Stimulated activated naive CD8-positive, alpha-beta T cell treated with anti-CD3 and anti-CD28 coated beads, Interleukin-15, Interleukin-2, amounts not matched to agents 100 U/mL and 50 U/mL, for 24 hours (primary cell): Measurements from ENCODE around the gene PDE4D.

ENCODE experiments used
- ATAC-seq: fragments of 150-1000 bp; cut with Tn5 transposase; one replicate; pipeline ENCODE4 v1.10.0; 2021
- DNase-seq: peaks from one replicate; pipeline ENCODE4 v3.0.0; 2021

Gene PDE4D

DNA sequence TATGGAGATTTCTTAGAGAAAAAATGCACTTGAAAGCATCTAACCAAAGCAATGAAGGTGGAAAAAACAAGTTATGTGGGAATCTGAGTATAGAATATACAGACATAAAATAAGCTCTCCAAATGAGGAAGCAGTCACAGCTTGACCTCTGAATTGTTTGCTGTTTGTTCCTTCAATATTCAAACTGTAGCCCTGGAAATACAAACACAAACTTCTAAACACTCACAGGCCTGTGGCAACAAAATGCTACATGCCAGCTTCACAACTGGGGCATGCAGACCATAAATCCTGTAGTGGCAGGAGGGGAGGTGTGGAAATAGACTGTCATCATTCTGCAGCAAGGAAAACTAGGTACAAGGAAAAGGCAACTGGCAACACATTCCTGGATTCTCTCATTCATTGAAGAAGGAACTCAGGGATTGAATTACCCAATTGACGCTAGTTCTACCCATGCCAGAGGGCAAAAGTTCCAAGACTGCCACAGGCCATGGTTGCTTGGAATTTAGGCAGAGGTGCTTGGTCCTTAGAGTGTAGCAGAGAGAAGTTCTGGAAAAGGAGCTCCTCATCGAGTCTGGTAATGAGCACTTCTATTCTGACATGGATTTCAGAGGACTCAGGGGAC, 349.6 kb downstream of the PDE4D start:
- no peak for DNase-seq
- no peak for ATAC-seq

DNA sequence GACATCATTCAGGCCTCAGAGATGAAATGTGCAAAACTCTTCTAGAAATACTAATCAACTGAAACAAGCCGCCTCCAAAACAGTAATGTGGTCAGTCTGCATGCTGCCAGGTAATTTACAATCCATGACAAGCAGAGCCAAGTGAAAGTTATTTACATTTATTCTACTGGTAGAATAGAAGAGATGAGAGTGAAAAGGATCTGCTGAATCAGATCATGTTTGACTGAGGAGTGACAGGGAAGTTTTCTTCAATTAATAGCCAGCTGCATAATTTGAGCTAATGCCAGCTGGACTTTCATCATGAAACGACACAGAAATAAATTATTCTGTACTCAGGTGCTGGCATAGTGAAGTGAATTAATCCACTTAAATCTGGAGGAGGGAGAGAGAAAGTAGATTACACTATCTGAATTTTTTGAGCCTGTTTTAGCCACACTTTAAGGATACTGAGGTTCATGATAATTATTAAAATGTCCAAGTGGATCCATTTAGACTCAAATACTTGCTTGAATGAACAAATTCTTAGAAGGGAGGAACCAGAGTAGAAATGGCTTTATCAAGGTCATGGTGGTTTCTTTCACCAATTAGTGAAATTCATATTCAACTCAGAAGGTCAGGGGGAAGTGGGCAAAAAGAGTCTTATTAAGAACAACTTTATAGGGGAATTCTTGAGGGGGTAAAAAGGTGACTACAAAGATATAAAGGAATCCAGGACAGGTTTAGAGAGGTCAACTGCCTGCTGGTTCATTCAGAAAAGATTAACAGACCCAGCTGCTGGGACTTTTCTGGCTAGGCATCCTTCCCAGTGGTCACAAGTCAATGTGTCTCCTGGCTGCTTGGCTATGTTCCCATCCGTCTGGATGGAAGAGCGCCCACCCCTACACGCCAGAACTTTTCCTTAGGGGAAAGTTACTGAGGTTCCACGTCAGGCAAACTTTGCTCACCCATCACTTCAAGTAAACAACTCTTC, 350.4 kb downstream of the PDE4D start:
- DNase-seq (no peak), ATAC-seq (no peak)

DNA sequence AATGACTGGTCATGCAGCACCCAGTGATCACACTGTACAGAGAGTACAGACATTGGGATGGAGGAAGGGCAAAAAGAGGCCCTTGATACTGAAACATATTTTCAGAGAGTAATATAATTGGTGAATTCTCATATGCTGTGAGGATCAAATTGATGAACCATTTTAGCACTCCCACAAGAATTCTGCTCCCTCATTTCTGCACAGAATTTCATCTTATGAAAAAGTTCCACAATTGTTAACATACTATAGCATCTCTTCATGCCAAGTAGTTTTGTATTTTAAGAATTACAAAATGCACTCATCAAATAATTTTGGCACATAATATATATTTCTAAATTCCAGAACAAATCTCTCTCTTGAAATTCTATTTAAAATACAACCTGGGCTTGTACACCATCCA, 351.2 kb downstream of the PDE4D start:
- DNase-seq (no peak), ATAC-seq (no peak)

DNA sequence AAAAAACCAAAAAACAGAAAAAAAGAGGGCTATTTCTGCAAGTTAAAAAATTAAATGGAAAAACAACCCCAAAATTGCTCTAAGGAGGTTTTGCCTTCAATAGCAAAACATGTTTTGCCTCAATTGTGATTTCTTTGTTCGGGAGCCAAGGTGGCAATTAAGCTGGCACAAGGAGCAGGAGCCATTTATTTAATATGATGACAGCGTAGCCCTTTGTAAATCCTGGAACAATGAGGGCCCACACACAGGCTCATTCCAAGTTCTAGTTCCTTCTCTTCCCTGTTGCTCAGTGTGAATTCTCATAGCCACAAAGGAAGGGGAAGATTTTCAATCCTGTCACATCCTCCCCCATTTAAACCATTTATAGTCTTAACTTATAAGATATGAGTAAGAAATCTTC, 353.2 kb downstream of the PDE4D start:
- DNase-seq (no peak), ATAC-seq (no peak)

DNA sequence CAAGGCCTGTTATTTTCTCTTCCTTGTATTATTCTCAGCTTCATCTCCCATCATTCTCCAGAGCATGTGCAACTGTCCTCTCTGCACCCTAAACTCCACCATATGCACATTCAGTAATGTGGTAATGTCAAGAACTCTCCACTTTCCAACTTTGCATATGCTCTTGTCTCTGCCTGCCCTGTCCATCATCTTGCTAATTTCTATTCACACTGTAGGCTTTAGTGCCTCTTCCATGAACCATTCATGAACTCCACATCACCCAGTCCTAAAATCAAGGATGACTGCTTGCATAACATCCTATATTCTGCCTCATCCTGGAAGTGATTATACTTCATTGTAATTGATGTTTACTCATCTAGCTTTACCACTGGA, 354.8 kb downstream of the PDE4D start:
- ATAC-seq (no peak), DNase-seq (no peak)

DNA sequence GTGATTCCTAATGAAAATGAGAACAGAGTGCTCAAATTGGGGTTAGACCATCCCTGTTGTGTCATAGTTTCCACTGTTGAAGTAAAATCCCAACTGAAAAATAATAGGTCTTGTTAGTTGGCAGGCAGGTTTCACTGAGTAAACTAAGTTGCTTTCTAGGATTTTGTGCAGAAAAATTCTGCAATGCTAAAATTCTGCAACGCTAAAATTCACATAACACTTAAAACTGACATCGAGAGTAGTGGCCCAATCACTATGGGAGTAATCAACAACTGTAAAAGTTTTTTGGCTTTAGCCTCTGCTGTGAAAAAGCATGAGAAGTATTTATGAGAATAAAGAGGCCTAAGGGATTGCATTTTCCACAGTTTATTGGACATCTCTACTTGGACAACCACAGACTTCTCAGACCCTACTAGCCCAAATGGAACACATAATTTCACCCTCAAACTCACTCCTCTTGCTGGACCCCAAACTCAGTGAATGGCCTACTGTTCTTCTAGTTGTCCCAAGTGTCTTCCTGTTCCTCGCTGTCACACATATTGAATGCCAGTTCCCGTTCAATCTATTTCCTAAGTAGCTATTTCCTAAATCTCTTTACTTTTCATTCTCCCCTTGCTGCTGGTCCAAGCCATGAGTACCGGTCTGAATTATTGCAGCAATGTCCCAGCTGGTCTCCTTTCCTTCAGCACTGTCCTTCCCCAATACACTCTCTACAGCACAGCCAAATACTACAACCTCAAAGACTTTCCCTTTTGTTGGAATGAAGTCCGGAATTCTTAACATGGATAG, 355.4 kb downstream of the PDE4D start:
- ATAC-seq, result no peak
- no peak for DNase-seq

DNA sequence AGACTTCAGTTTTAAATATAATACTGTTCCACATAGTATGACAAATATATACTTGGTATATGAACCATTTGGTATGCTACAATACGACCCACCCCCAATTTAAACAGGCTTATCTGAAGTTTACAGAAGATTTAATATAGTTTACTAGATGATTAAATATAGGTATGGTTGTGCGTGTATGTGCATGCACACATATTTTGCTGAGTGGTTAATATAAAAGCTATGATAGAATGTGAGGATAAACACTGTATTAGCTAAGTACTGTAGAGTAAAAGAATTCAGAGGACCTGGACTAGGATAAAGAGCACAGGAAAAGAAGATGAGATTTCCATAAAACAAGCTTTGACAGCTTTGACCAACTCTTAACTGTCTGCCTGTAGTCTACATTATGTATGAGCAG, 356.7 kb downstream of the PDE4D start:
- ATAC-seq, result no peak

DNA sequence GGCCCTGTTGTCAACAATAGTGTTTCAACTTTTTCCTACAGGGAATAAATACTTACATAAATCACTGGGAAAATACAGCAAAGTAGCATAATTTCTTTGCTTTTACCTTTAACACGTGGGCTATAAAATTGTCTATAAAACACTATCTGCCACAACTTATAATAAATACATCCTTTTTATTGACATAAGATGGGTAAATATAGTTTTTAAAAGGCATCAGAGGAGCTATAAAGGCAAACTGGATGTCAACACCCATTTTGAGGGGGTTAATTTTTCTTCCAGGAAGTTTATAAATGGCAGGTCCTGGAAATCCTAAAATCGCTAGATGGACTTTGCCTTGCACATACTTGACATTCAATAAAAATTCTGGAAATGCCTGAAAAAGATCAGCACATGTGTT, 358.0 kb downstream of the PDE4D start:
- ATAC-seq (no peak), DNase-seq (no peak)

More for the DNA sequence above, 356.7 kb downstream of the PDE4D start:
- no peak for DNase-seq

DNA sequence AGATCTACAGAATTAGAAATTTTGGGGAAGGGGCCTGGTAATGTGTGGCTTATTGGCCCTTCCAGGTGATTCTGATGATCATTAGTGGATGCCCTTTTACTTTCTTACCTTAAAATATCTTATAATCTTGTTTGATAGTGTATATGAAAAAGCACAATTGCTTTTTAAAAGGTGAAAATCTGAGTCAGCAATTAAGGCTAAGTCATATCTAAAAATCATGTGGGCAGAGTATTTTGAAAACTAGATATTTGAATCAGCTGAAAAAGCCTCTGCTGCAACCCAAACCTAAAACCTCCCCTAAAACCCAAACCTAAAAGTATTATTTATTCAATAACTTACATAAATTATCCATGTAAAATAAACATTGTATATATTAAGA, 359.8 kb downstream of the PDE4D start:
- DNase-seq, result no peak
- no peak for ATAC-seq

DNA sequence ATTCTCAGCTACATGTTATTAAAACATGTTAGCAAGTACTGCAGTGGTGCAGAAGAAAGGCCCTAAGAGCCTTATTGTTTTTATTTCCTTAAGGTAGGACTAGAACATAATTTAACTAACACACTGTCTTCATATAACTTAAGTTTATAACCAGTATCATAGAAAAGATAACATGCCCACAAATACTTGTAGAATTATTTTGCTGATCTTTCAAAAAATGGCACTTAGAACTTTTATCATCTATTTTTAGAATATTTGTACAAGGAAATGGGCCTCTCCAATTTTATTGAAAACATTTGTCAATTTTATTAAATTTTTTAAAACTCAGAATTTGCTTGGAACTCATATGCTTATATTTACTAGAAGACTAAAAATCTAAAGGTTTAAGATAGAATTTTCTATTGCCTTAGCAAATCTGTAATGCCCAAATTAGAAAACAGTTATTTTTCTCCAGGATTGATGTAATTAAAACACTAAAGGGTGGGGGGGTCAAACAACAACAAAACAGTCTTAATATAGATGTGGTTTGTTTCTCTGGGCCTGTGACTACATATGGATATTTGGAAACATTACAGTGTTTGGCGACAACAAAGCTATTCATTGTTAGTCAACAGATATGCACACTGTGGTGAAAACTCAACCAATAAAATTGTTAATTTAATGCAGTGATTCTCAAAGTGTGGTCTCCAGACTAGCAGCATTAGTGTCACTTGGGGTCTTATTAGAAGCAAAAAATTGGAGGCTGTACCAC, 360.4 kb downstream of the PDE4D start:
- ATAC-seq (no peak), DNase-seq (no peak)

DNA sequence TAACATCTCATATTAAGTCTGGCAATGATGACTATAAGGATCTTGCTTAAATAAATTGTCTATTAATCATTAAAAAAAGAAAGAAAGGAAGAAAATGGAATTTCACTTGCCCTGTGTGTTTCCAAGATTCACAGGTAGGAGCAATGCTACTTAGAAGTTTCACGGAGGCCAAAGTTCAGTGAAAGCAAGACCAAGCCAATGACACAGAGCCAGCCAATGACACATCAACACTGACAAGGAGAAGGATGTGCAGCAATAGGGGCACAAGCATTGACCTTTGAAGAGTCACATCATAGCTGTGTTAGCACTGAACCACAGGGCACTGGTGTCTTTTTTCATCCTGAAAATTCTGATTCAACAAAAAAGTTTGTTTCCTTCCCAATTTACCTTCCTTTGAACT, 364.3 kb downstream of the PDE4D start:
- DNase-seq (no peak), ATAC-seq (no peak)

DNA sequence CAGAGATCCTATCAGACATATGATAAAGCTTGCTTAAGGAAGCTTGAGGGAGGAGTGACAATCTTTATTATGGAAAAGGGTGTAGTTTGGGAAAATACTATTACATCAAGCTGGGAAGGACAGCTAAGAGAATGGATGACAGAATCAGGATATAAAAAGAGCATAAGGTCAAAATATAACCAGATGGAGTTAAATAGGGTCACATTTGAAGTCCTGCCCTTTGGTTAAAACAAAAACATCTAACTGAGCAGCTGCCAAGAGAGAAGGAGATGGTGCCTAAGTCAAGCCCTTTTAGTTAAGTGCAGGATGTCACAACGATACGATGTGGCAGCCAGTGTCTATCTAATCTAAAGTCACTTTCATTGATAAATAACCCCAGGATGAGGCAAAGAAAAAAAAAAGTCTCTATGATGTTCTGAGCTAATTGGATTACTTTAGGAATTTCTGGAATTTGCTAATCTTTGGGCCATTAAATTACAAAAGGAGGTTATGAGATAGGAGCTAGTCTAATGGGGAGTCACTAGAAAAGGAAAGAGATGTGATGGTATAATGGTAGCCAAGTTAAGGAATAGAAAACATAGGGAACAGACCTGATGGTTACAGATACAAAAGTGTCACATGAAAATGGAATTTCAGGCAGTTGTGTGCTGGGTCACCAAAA, 365.2 kb downstream of the PDE4D start:
- DNase-seq (no peak), ATAC-seq (no peak)

DNA sequence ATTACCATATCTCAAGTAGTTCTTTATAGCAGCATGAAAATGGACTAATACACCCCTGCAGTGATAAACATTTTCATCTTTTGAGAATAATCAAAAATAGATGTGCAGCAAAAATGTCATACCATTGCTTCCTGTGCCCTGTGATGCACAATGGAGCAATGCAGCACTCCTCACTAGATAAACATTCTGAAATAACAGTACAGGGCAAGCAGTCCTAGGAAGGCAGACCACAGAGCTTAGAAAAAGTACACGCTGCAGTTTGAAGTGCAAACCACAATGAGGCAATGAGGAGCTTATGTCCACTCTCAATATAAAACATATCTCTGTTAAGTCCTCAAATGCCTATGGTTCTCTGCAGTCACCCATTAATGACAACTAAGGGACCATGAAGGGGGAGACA, 367.6 kb downstream of the PDE4D start:
- DNase-seq (no peak), ATAC-seq (no peak)

DNA sequence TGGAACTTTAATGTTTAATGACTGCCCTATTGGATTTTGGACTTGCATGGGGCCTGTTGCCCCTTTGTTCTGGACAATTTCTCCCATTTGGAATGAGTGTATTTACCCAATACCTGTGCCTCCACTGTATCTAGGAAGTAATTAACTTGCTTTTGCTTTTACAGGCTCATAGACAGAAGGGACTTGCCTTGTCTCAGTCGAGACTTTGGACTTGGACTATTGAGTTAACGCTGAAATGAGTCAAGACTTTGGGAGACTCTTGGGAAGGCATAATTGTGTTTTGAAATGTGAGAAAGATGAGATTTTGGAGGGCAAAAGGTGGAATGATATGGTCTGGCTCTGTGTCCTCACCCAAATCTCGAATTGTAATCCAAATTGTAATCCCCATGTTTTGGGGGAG, 368.2 kb downstream of the PDE4D start:
- DNase-seq (no peak), ATAC-seq (no peak)

DNA sequence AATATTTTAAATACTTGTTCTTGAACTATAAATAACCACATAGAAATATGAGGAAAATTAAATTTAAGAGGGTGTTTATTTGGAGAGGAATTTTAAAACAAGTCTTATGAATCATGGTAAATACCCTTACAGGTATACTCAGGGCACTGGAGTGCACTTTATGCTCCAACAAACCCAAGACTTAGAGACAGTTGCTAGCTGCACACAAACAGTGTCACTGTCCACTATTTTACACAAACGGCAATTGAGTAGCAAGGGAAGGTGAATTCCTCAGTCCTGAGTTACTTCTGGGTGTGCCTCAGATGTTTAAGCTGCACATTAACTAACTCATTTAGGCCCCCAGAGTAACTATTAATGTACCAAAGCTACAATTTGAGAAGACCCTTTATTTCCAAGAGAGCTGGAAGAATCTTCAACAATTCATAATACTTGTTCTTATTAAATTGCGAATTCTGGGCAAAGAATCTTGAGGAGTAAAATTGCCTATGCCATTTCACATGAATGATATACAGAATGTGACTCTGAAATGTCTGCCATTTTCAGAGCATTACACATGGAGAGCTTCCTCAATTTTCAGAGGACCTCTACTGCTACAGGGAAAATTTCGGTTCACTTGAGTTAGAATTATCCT, 371.2 kb downstream of the PDE4D start:
- no peak for ATAC-seq
- DNase-seq, result no peak

DNA sequence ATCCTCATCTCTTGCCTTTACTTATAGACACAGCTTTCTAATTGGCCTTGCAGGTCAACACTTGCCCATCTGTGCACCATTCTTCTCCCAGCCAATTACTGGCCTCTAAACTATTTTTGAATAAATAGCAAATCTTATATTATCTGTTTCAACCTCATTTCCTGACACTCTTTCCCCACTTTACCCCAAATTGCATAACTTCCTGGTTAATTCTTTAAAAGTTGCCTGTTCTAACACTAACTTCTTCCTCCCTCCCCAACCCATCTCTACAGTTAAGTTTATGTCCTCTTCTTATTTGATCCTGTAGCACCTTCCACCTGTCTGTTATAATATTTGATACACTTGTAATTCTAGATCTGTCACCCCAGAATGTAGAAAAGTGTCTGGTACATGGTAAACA, 372.1 kb downstream of the PDE4D start:
- ATAC-seq (no peak), DNase-seq (no peak)

DNA sequence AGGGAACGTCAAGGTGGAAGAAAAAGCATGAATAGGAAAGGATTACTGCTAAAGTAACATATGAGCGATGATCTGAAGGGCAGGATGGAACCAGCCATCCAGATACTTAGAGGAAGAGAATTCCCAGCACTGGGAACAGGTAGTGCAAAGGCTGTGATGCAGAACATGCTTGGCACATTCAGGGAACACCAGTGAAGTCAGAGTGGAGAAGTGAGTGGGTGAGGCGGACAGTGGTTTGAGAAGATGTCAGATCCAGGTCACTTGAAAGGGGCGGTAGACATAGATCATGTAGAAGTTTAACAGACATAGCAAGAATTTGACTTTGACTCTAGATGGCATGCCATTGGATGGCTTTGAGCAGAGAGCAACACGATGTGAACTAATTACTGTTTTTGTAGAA, 374.2 kb downstream of the PDE4D start:
- ATAC-seq (no peak), DNase-seq (no peak)

DNA sequence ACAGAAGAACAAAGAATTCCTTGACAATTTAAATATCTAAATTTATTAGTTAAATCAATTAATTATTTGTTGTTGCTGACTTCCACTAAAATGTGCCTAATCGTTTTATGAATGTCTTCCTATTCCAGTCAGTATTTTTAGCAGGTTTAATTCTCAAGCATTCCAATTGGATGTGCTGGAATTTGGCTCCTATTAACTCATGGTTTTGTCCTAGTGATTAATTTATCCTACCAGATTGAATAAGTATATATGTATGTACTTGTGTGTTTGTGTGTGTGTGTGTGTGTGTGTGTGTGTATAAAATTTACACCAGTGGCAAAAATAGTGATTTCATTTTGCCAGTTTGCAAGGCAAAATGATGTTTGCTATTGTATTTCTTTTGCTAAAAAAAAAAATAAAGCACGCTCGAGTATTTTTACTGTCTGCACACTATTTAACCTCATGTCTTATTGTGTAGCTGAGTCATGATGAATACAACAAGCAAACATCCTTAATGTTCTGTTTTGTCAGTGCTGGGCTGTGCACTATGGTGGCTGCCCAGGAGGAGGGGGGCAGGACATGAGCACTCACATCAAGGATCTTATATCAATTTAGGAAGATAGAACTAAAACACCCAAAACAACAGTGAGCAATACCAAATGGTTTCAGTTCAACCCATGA, 375.5 kb downstream of the PDE4D start:
- no peak for DNase-seq
- no peak for ATAC-seq

DNA sequence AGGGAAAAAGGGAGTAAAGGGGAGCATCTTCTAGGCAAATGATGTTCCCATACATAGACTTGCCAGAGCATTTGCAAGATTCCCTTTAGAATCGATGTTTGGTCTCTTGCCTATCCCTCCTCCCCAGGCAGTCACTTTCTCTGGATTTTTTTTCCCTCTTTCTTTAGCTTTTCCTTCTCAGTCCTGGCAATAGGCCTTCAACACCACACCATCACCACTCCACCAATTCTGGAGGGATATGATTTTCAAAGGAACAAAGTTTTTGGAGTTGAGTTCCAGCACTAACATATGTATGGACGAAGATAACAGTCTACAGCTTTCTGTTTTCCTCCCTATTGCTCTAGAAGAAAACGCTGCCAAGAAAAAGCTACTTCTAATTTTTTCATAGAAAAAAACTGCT, 377.4 kb downstream of the PDE4D start:
- ATAC-seq, result no peak
- DNase-seq, result no peak

DNA sequence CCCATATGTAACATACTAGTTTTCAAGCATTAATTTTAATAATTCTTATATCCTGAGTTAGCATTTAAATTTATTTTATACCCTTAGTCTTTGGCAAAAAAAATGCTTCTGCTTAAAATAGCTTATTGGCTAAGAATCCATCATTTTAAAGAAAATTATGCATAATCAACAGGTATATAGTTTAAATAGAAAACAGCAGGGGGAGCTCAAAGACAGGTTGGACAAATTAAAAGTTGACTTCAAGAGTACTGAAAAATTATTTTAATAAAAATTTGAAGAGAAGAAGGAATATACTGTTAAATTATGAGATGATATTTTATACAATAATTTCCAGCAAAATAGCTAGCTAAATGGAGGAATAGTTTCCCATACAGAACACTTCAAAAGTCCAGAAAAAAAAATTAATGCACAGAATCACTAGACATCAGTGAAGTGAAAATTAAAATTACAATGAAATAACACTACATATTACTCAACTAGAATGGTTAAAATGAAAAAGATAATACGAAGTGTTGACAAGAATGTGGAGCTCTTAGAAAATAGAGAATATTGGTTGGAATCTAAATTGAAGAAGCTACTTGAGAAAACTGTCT, 387.1 kb downstream of the PDE4D start:
- DNase-seq, result no peak
- ATAC-seq, result no peak
